Measurements from ENCODE around the gene UNC79.

DNA sequence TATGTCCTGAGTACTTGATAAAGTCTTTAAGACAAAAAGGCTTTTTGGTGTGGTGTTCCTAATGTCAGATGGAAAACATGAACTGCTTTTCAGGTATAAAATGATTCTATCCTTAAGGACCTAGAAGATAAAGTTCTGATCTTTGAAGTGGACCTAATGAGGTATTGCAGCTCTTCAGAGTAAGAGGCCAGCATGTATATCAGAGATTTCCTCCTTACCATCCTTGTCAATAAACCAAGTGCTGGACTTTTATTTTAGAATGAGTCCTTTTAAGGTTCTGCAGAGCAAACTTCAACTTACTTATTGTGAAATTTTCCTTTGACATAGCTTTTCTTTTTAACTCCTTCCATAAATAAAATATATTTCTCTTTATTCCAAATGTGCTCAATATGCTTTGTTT lies 50.1 kb downstream of the UNC79 start:
- TF ChIP-seq CTCF (IDR thresholded peaks at IDR 0.05; ENCODE audit: insufficient read depth, low read length, poor library complexity, severe bottlenecking) (no peak), EZH2phosphoT487 (conservative IDR thresholded peaks at IDR 0.05; ENCODE audit: low read length) (no peak)
